Stimulated activated CD8-positive, alpha-beta memory T cell treated with anti-CD3 and anti-CD28 coated beads, Interleukin-15, amount 100 ng/mL, for 24 hours (primary cell): ENCODE data around the gene PDE3A.

ENCODE experiments used
- DNase-seq: peaks from one replicate; pipeline ENCODE4 v3.0.0-alpha.2; 2020; ENCODE audit warnings: low read depth

The PDE3A gene

GRCh38 chr12:20495997-20496396 lies 127.7 kb downstream of the PDE3A start:
- DNase-seq, result no peak

GRCh38 chr12:20497707-20498106 lies 129.4 kb downstream of the PDE3A start:
- no peak for DNase-seq

DNA sequence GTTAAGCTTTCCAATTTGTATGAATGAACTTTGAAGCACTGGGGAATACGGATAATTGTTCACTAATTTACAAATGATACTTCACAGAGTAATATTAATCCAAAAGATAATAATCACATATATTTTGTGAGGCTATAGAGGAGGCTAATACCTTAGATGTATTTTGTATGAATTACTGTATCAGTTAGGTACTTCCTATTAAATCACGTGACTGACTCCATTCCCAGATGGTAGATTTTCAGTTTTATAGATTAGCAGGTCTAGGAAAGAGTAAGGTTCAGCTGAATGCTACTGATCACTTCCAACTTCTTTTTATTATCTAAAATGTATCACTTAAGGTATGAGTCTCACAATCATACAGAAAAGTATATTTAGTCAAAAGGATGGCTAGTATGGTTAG lies 133.6 kb downstream of the PDE3A start:
- DNase-seq, result no peak

DNA sequence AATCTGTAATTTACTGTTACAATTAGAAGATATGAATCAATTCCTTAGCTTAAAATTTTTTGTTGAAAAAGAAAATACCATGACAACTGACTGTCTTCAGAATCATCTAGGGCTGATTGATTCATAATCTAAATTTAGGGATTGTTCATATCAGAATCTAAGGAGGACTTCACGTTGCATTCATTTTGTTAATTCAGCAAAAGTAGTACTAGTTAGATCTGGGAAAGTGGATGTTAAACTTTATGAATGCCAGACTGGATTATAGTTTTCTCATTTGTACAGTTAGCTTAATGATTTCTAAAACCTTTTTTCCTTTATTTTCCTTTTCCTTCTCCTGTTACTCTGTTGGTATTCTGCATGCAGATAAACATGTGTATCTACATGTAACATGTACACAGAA lies 135.5 kb downstream of the PDE3A start:
- no peak for DNase-seq

DNA sequence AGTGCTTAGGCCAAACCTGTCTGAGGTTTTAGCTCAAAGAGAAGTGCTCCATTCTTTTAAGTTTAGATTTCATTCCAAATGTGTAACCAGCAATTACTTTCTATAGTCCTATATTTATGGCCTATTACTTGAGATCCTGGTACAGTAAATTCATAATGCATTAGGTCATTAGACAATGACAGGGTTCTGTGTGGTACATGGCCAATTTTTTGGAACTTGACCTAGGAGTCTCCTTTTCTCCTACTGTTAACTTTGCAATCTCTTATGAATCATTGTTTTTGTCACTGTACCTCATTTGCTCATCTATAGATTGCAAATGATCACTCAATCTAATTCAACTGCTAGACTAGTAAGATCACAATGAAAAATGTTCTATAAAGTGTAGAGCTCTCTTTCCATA lies 136.7 kb downstream of the PDE3A start:
- DNase-seq, result no peak

DNA sequence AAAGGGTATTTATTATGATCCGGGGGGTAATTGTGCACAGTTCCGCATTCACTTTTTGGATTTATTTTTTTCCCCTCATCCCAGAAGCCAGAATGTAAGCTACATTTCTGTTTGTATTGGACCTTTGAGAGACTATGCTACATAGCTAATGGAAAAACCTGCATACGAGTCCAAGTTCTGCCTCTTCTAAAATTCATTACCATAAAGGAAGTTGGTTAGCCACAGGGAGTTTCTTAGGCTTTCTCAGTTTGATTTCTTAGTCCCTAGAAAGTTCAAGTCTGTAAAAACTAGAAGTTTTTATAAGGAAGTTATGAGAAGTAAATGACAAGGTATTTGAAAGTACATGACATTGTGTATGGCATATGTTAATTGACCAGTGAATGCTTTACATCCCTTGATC lies 138.7 kb downstream of the PDE3A start:
- DNase-seq, result no peak

DNA sequence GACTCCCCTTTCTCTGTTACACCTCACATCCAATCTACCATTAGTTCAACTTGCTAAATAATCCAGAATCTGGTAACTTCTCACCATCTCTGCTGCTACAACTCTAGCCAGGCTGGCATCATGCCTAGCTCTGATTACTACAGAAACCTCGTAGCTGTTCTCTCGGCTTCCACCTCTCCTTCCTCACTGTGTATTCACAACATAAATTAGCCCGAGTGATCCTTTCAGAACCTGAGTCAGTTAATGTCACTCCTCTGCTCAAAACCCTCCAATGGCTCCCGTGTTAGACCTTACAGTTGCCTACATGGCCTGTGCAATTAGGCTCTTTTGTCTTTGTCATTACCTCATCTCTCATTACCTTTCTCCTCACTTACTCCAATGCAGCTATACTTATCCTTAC lies 139.4 kb downstream of the PDE3A start:
- DNase-seq, result no peak

DNA sequence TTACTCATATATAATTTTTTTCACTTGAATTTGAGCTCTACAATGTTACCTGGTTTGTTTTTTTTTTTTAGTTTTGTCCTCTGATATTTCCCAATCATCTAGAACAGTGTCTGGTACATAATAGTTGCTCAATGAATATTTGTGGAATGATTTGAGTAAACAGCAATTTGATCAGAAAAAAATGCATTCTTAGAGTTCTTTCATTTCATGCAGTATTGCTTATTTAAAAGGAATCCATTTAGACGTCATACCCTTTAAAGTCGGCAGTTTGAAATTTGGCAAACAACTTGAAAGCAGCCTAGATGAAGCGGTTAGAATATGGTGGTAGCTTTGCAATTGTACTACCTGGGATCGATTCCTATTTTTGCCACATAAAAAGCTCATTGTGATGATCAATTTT lies 140.0 kb downstream of the PDE3A start:
- no peak for DNase-seq

- DNase-seq, result no peak
Observed at GRCh38 chr12:20508962-20509361, 140.6 kb downstream of the PDE3A start.

DNA sequence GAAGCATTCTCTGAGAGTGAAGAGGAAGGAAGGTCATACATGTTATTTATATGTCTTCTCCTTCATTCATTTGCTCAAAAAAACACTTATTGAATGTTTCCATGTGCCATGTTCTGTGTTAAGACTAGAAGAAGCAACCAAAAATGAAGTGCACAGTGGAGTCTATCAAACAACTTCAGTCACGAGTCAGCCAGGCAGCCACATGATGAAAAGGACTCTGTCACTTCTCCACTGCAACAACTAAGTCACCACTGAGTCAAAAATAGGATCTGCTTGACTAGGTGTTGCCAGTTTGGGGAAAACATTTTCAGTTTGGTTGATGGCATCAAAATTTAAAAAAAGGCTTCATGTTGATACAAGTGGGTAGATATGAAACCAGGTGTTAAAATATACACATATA lies 142.5 kb downstream of the PDE3A start:
- no peak for DNase-seq

GRCh38 chr12:20513189-20513588 lies 144.9 kb downstream of the PDE3A start:
- DNase-seq, result no peak

DNA sequence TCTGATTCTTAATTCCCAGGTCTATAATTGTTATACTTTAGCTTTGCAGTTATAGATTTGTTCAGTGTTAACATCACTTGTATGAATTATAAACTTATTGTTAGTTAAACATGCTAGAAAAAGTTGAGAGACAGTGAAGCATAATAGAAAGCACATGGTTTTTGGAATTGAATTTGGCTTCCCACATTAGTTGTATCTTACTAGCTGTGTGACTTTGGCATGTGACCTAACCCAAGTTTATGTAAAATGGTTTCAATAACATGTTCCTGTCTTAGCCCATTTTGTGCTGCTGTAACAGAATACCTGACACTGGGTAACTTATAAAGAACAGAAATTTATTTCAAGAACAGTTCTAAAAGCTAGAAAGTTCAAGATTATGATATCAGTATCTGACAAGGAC lies 146.3 kb downstream of the PDE3A start:
- DNase-seq, result no peak

DNA sequence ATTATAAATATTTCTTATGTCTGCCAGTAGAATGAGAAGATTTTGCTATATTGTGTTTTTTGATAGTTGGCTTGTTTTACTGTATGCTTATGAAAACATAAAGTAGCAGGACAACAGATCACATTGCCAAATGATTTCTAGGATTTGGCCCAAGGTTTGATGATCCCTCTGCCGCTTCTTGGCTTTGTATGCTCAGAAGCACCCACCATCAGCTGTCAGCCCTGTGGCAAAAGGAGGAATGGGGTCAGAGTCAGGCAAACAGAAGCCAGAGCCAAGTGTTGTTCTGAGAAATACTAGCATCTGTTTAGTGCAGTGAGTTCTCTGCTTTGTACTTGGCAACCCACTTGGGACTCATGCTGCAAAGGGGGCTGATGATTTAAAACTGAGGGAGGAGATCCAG lies 152.2 kb downstream of the PDE3A start:
- DNase-seq, result no peak

DNA sequence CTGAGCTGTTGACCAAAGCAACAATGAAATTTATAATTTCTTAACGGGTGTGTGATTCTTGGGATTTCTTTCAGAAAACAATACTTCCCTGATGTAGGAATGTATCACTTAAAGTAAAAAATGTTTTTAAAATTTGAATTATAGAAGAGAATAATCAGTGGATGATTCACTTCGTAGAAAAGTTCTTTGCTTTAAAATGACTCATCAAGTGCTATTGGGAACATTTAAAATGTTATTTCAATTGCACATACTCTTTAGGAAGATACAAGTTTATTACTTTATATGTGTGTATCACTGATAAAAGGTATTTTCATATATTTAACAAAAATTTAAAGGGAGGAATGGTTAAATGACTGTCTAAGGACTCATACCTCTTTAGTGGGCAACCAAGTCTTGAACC lies 155.3 kb downstream of the PDE3A start:
- DNase-seq, result no peak

DNA sequence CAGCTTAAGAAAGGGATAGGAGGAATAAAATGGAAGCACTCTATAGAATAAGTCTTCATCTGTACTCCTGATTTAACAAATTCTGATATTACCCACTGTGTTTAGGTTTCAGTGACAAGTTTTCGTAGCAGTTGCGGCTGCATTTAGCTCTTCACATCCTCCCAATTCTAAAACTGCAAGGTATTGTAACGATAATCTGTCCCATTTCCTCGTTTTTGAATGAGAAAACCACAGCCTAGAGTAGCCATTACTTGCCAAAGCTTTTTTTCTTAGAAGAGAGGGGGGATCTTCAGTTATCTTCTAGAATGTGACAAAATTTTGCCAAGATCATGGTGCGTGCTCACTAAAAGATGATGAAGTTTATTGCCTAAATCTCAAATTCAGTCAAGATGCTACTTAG lies 155.8 kb downstream of the PDE3A start:
- no peak for DNase-seq

DNA sequence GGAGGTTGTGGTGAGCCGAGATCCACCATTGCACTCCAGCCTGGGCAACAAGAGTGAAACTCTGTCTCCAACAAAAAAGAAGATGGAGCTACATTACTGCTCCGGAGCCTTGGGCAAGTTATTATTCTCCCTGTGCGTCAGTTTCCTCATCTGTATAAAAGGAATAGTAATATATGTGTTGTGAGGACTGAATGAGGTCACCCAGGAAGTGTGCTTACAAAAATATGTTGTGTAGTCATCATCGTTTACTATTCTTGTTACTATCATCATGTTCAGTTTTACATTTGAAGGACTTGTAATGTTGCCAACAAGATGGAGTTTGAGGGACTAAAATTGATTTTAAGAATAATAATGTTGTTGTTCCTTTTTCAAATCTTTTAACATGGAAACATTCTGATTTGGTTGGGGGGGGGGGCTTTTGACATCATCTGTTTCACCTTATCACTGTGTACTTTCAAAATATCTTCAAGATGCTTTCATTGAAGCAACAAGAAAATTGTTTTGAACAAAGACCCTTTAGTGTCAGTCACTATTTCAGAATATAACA lies 156.8 kb downstream of the PDE3A start:
- DNase-seq, result no peak

DNA sequence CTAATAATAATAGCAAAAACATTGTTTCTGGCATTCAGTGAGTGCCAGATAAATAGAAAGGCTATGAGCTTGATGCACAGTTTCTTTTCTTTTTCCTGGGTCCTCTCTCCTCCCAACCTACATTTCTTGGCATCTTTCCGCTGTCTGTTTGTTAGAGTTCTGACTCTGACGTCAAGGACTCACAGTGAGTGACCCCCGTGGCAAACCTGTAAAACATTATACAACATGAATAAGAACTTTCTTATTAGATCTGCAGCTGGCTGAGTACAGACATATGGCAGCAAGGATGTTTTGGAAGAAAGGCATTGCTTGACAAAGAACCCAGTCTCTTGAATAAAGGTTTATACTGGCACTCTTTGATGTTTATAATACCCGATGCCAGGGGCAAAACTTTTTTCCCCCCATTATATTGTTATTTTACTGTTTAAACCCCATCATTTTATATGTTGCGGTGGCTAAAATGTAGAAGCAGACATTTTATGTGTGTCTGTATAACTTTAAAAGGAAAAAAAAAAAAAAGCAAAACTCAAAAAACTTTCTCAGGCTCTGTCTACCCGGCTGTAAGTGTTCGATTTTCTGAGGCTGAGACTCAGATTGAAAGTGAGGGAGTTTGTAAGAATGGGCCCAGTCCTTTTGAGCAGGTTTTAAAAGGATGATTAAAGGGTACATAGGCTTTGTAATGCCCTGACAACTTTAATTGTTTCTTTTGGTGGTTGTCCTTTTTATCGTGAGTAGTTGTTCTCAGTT lies 159.3 kb downstream of the PDE3A start:
- no peak for DNase-seq

- no peak for DNase-seq
Observed at GRCh38 chr12:20528208-20528607, 159.9 kb downstream of the PDE3A start.

DNA sequence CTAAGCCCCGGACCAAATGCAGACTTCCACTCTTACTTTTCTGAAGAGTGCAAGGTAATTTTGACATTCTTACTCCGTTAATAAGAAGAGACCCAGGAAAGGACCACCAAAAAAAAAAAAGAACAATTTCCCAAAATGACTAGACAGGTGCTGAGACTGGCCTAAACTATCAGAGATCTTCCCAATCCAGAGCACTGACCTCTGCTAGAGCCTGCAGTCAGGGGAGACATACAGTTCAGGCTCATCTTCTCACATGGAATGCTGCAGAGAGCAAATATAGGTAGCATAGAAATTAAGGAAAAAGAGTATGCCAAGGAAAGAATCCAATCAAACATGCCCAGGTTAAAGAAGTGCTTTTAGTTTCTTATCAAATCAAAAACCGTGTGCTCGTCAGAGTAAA lies 177.9 kb downstream of the PDE3A start:
- DNase-seq, result no peak

- no peak for DNase-seq
Observed at GRCh38 chr12:20547816-20548575, 179.7 kb downstream of the PDE3A start.

GRCh38 chr12:20548611-20549010 lies 180.3 kb downstream of the PDE3A start:
- DNase-seq, result no peak

GRCh38 chr12:20549108-20549719 lies 180.9 kb downstream of the PDE3A start:
- no peak for DNase-seq
